ENCODE measurements around the gene INPP4A.

INPP4A gene

DNA sequence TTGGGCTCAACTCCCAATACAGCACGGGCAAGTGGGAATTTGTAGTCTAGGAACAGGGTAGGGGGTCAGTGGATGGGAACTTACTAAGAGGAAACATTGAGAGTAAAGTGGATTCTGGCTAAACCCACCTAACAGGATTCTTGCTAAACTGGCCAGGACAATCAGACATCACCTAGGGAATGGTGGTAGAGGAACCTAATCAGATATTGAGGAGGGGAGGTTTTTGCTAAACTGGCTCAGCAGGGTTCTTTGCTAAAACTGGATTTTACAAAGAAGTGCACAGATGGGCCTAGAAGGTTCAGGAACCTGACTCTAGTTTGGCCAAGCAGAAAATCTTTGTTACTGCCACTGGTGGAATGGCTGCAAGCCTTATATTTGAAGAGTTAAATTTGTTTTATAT, 55.9 kb downstream of the INPP4A start:
- no peak for DNase-seq

DNA sequence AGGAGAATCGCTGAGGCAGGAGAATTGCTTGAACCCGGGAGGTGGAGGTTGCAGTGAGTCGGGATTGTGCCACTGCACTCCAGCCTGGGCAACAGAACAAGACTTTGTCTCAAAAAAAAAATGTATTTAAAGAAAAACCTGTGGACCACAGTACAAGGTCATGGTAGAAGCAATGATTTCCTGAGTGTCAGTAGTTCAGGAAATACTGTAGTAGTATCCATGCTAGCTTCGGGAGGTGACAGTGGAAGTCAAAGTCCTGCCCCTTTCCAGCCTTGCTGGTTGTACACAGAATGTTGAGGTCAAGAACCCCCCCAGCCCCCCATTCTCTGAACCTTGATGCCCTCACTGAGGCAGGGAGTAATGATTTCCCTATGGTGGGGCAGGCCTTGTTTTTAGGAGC, 56.6 kb downstream of the INPP4A start:
- DNase-seq, result no peak

DNA sequence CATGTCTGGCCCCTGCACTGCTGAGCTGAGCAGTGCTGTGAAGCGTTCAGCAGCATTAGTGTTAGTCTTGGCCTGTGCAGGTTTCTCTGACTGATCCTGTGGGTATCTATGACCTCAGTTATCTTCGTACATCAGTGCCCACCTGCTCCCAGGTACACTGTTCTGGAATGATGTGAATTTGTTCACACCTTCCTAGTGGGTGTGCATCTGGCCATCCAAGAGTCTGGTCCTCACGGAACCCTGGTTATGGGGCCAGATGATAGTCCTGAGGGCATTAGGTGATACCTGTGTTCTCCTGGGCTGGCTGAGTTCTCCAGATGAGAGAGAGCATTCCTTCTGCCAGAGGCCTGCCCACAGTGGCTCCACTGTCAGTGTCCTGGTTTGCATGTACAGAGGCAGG, 57.2 kb downstream of the INPP4A start:
- no peak for DNase-seq

DNA sequence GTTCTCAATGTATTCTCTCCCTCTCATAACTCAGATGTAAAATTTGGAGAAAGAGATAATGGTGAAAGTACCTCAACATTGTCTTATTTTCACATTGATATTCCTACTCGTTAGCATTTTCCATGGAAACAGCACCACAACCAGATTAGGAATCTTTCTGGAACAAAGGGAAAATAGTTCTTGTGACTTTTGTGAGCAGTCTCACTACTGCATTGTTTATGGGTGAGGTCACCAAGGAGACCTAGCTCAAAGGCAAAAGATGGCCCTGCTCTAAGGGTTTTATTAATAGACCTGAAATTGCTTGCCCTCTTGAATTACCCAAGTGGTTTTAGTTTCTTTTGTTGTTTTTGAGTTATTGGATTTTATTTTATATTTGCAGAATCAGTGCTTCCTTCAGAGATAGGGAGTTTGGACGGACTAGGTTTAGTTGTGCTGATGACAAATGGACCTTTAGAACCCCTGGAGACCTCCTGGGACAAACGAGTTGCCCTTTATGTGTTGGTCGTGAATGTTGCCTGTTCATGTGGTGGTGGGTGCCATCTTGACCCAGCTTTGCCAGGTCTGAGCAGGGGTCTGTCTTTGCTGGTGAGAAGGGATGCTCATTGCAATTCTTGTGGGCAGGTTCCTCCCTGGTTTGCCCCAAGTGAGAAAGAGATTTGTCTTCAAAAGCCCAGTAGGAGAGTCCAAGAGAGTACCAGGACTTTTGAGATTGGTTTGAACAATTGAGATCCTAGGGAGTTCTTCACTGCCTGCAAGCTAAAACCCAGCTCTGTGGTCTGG, 58.1 kb downstream of the INPP4A start:
- DNase-seq, result no peak

DNA sequence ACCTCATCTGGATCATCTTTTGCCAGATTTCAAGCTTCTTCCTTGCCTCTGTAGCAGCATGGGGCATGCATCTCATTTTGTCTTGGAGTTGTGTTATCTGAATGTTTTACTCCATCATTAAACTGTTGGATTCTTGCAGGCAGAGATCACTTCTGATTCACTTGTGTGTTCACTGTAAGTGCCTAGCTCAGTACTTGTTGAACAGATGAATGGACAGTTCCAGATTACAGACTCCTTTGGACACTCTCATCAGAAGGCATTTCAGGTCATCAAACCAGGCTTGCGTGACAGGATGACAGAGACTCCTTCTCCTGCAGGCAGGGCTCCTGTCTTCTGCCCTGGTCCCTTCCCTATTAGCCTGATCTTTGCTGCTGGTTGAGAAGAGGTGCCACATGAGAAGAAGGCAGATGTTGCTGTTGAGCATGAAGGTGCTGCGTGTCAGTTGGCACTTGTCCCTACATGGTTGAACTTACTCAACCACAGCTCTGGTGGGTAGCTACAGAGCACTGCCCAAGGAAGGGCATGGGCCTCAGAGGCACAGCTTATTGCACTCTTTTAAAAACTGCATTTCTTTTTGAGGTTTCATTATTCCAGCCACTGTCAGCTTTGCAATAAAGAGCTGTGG, 58.9 kb downstream of the INPP4A start:
- no peak for DNase-seq

DNA sequence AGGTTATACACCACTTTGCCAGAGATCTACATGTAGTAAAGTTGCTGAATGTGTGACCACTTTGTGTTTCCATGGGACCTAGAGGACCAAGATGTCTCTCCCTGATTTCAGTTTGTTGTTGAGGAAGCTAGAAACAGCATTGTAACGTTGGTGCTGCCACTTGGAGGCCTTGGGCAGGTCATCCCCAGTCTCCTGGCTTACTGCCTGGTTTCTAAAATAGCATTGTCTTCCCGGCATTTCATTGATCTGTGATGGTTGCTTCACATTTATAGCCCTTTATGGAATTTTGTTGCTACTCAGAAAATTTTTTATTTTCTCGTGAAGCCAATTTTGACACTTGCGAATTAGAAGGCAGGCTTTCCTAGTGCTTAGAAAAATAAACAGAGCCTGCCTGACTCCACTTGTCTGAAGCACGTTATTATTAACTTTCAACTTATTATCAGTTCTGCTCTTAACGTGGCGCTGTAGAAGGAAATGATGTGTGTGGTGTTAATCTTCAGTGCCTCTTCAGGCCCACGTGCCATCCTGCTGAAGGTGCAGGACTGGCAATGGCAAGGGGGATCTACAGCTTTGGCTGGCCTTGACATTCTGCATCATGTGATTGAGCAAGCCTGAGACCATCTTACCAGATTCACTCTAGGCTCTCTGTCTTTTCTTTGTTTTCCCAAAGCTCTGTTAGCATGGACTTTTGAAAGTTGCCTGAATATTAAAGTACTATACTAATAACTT, 59.9 kb downstream of the INPP4A start:
- DNase-seq, result no peak

DNA sequence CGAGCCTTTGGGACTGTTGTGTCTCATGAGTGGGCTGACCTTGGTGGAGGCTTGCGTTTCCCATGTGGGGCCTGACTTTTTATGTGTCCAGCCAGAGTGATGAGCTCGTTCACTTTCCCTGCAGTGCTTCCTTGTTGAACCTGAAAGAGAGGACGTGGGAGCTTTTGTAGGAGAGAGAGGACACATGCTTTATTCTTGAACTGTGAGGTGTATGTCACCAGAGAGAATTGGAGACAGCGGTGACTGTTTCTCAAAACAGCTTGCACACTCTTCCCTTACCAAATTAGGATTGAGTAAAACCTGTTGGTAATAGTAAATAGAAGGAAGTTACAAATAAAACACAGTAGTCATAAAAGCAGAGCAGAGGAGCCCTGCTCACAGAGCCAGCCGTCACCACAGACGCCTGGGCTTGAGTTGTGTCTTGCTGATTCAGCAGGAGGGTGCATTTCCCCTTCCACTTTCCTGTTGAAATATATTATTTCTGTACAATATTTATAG, 60.7 kb downstream of the INPP4A start:
- DNase-seq, result no peak

DNA sequence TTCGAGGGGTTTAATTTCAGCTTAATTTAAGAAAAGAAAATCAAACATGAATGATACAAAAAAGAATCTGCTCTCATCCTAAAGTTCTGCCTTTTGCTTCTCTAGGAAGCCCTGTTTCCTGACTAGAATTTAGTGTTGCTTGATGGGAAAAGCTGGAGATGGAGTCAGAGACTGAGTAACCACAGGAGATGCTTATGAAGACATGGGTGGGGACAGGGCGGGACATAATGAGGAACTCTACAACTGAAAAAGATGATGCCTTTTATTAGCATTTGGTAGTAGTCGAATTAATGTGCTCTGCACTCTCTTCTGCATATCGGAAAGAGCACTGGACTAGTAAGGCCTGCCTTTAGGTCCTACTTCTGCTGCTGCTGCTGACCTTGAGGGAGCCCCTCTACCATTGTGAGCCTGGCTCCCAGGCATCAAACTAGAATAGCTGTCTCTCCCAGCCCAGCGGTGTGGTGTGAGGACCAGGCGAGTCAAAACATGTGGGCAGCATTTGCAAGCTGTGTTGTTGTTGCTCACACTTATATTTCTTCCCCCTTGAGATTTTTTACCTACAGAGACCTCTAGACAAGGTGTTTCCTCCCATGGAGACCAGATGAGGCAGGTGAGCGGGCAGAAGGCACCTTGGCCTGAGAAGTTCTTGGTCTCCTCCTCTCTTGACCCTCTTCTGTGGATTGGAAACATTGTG, 61.5 kb downstream of the INPP4A start:
- no peak for DNase-seq

DNA sequence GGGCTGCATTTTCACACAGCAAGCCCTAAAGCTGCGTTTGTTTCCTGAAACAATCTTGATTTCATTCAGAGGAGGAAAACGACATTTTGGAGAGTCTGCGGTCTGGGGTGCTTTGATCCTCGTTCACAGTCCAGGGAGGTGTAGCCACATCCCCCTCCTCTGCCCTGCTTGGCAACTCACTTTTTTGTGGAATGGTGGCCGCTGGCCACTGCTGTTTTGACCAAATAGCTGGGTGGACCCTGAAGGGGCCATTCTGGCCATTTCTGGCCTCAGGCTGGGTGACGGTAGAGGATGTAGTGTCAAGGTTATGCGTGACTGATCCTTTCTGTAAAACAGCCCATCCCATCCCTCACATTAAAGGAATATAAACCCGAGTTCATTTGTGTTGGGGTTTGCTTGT, 62.2 kb downstream of the INPP4A start:
- DNase-seq, result no peak

DNA sequence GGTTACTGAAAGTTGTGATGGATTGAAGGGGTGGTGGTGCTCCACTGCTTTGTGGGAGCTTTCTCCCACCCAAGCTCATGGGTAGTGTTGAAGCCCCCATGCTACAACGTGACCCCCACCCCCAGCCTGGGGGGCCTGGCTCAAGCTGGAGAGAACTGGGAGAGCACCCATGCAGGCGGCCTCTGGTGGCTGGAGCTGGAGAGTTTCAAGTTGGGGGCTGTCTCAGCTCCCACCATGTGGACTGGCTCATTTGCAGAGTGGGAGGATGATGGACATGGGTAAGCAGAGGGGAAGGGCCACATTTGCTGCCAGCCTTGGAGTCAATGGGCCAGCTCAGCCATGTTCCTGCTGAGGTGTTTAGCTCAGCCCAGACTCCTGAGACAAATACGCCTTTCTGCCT, 62.8 kb downstream of the INPP4A start:
- DNase-seq, result no peak

DNA sequence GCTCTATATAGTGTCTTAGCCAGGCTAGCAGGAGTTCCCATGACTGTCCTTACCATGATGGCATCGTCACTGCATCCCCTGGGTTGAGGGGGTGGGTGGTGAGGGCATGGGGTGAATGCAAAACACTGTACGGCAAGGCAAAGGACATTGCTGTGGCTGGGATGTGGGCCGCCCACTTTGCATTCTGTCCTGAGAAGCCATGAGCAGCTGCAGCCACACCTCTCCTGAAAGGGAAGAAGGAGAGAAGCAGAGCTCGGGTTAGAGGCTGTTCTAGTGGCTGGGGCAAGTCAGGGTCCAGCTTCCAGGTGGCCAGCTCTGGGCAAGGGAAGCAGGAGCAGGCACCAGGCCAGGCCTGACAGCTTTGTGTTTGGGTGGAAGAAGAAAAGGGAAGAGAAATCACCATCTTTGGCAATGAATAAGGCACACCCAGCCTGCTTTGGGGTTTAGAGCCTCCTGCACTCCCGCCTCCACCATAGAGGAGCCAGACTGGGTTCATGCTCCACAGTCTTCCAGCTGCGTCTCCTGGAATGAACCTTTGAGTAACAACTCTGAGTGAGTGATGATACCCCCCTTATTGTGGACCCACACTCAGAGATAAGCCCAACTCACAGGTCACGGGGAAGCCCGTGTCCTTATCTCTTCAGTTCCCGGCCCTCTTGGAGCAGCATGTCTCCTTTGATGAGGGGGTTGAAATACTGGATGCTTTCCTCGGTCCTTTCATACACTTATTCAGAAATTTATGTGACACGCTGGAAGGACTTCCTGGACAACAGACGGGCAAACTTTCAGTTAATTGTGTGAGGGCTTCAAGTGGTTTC, 63.4 kb downstream of the INPP4A start:
- DNase-seq, result no peak

DNA sequence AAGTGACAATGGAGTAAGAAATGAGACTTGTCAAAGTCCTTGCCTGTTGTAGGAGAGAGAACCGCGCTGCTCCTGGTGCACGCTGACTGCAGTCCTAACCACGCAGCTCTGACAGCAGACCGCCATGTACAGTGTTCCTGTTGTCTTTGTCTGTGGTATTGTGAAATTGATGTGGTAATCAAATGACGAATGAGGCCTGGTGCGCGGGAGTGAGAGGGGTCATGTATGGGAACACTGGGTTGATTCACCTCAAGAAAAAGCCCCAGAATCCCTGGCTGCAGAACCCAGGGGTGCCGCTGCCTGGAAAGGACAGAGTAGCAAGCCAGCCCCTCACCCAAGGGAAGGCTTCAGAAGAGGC, 64.0 kb downstream of the INPP4A start:
- DNase-seq, result no peak

DNA sequence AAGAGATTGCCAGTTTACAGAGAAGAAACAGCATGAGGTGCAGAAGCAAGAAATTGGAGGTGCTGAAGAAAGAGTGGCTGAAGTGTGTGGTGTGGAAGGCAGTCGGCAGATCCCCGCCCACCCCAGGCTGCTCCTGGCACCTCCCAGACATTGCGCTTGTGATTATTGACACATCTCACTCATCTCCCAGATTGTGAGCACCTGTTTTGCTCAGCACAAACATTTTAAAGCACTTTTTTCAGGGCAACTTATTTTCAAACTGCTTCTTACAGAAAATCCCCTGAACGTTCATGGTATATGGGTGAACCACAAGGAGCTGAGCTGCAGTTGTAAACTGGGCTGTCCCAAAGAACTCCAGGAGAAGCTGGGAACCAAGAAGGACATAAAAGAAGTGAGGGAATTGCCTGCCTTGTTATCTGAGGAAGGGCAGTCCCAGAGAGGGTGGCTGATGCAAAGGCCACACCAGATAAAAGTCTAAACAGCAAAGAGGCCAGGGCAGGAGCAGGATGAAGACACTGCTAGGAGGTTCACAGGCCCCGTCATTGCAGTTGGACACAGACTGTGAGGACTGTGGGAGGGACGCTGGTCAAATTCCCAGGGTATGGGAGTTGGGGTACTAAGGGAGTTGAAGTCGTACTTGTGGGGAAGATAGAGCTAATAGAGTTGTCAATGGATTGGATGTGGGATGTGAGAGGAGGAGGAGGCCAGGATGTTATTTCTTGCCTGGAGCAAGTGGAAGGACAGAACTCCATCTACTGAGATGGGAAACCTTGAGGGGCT, 65.1 kb downstream of the INPP4A start:
- DNase-seq, result no peak

DNA sequence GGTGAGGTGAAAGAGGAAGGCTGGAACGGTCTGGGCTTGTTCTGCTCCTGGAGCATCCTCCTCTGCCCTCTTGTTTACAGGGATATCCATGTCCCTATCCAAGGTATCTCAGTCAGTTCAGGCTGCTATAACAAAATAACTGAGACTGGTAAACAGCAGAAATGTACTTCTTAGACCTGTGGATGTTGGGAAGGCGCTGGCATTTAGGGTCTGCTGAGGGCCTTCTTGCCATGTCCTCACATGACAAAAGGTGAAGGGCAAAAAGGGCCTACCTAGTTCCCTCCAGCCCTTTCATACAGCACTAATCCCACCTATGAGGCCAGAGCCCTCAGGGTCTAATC, 65.6 kb downstream of the INPP4A start:
- no peak for DNase-seq

DNA sequence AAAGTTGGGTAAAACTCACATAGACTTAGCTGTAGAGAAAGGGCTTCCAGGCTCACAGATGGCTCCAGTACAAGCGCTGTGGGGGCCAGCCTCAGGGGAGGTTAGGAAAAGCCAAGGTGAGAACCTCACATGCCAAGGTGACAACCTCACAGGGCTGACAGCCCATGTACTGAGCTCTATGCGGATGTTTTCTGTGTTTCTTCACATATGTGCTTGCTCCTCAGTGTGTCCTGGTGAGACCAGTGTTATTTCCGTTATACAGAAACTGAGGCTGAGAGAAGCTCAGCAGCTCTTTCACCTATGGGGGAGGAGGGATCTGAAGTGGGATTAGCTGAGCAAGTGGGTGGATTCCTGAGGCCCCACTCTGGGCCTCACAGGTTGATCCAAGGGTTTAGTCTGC, 67.3 kb downstream of the INPP4A start:
- no peak for DNase-seq

DNA sequence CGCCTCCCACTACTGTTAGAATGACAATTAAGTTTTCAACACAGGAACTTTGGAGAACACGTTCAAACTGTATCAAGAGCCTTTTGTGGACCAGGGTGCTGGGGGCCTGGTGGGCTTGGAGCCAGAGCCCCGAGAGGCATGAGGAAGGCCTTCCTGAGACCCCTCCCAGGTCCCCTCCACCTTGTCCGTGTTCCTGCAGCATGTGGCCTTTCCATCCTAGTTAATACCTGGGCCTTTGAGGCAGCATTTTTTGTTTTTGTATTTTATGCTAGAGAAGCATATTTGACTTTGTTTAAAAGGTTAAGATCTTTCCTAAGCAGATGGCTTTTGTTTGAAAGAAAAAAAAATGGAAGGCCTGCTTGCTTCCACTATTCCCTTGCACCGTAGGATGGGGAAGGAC, 68.0 kb downstream of the INPP4A start:
- DNase-seq, result no peak

DNA sequence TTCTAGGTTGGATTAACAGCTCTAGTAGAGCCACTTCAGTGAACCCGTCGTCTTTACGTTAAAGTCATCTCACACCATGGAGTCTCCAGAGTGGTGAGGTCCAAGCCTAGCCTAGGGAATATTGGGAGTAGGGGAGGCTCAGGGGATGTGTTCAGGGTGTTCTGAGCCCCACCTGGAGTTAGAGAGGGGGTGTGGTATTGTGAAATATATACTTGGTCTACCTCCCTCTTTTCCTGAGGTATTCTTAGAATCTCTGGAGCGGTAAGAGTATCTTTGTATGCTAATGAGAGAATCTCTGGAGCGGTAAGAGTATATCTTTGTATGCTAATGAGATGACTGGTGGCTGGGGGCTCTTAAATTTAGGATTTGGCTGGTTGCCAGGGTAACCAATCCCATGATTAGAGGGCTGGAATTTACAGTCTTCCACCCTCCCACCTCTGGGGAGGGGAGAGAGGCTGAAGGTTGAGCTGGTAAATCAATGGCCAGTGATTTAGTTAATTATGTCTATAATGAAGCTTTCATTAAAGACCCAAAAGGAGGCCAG, 69.5 kb downstream of the INPP4A start:
- DNase-seq, result no peak

DNA sequence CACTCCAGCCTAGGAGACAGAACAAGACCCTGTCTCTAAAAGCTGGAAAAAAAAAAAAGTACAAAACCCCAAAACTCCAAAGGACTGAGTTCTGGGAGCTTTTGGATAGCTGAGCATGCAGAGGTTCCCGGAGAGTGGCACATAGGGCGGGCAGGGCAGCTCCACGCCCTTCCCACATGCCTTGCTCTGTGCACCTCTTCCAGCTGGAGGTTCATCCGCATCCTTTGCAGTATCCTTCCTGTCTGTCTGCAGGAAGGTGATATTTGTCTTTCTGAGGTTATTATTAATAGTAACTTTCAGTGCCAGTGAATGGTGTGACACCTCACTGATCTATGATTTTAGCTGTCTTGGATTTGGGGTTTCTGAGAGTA, 70.2 kb downstream of the INPP4A start:
- no peak for DNase-seq

DNA sequence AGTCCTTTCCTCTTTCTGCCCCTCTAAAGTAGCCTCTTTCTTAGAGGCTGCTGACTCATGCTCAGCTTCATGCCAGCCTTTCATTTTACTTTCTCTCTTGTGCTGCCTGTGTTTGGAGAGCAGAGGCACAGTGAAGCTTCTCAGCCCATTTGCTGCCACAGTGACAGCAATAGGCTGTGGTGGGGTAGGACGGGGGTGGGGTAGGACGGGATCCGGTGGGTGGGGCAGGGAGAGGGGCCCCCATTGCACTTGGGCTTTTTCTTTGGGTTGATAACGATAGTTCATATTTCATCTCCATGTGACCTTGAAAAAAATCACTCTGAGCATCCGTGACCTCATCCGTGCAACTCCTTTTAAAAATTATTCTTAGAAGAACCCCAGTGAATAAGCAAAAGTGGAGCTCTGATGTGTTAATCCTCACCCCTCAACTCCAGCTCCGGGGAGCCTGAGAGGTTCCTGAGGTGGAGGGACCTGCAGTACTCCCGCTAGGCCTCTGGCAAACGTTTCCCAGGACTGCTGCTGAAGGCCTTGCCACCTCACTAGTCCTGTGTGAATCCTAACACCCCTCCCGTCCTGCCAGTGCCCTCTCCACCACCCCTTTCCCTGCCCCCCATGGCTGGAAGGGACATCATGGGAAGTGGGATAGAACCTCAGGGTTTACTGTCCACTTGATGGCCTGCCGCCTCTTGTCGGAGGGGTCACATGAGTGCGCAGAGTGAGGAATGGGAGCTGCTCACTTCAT, 70.8 kb downstream of the INPP4A start:
- DNase-seq, result no peak

DNA sequence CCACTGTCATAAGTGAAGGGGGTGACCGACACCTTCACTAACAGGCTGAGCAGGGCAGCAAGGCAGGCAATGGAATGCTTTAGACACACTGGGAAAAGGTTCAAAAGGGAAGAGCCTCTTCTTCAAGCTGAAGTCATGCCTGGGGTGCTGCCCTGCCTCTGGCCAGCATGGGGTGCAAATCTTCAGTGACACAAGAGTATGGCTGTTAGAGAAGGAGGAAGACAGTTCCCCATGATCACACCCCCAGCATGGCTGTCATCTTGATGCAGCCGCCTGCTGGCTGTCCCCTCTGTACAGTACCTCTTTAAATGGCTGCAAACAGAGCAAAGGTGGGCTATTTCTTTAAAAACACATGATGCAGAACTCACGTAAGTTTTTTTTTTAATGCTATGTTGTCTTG, 71.9 kb downstream of the INPP4A start:
- no peak for DNase-seq

DNA sequence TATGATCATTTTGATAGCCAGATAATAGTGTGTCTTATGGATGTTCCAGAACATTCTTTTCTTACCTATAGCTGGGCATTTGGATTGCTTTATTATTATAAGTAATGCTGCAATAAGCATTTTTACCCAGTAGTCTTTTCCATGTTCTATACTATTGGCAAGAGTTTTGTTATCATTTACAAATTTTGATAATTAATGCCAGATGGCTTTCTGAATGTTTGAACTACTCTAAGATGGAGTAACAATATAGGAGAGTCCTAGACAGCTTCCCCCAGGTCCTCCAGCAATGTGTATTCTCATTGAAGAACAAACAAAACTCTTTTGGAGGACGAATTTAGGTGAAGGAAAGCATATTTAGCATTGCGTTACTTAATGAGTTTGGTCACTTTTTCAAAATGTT, 73.0 kb downstream of the INPP4A start:
- no peak for DNase-seq
